IMR-90 (cell line): Measurements from ENCODE around the gene DISP2. TPM values are rescaled to one million over a fixed set of nuclear protein-coding genes. Genes with fewer than 3 reads are reported as not detected.

Experiments
- ATAC-seq: fragments of 200-7000 bp; cut with Tn5 transposase; 2 replicates; pipeline ENCODE4 v1.9.1; 2020; ENCODE audit warnings: low read depth, mild to moderate bottlenecking, moderate library complexity
- BruUV-seq: library from RNA; stranded (reverse); fragments of 400-500 nt; replicated peaks from 2 replicates; lab custom pipeline; 2021; lab: Mats Ljungman, UMichigan
- CTCF ChIA-PET: fragments of 300-600 bp; formaldehyde crosslinking; extraction: SDS; loops from one replicate; lab custom pipeline; 2021; ENCODE audit warnings: antibody characterized with exemption; lab: Yijun Ruan, JAX
- POLR2A ChIA-PET: fragments of 300-600 bp; sonication (Branson Sonifier 250); formaldehyde crosslinking; loops from one replicate; lab custom pipeline; 2022; ENCODE audit warnings: antibody characterized with exemption; ENCODE audit not compliant: unreplicated experiment; lab: Charles Lee
- DNase-seq: peaks from one replicate; pipeline ENCODE4 v3.0.0; 2013
- H2AFZ ChIP-seq: replicated peaks from 2 replicates; pipeline ENCODE3; 2013; ENCODE audit warnings: low read length, mild to moderate bottlenecking; ENCODE audit not compliant: poor library complexity
- H2AK5ac ChIP-seq: 2 replicates; pipeline ENCODE4 v1.6.1; 2013; ENCODE audit warnings: low read depth, low read length, inconsistent platforms
- H2AK9ac ChIP-seq: replicated peaks from 2 replicates; pipeline ENCODE3; 2013; ENCODE audit warnings: mild to moderate bottlenecking, low read depth, low read length, moderate library complexity; ENCODE audit not compliant: poor library complexity
- H2BK120ac ChIP-seq: 2 replicates; pipeline ENCODE4 v1.6.1; 2013; ENCODE audit warnings: low read depth, low read length, inconsistent platforms
- H2BK15ac ChIP-seq: 3 replicates; pipeline ENCODE4 v1.6.1; 2013; ENCODE audit warnings: low read depth, low read length, inconsistent platforms
- H2BK20ac ChIP-seq: 2 replicates; pipeline ENCODE4 v1.6.1; 2013; ENCODE audit warnings: low read depth, mild to moderate bottlenecking, inconsistent platforms, low read length, moderate library complexity
- H2BK5ac ChIP-seq: 2 replicates; pipeline ENCODE4 v1.6.1; 2013; ENCODE audit warnings: mild to moderate bottlenecking, low read depth, low read length, inconsistent platforms; ENCODE audit not compliant: poor library complexity, severe bottlenecking
- H3K14ac ChIP-seq: replicated peaks from 2 replicates; pipeline ENCODE4 v1.6.1; 2013; ENCODE audit warnings: low read depth, low read length, inconsistent platforms
- H3K18ac ChIP-seq: 2 replicates; pipeline ENCODE4 v1.6.1; 2013; ENCODE audit warnings: low read depth, low read length, control low read depth
- H3K23ac ChIP-seq: 2 replicates; pipeline ENCODE4 v1.6.1; 2013; ENCODE audit warnings: low read depth, low read length, inconsistent platforms
- H3K27ac ChIP-seq: 2 replicates; pipeline ENCODE4 v1.5.1; 2013; ENCODE audit warnings: mild to moderate bottlenecking, control low read depth, low read length; ENCODE audit not compliant: insufficient read depth
- H3K27me3 ChIP-seq: 2 replicates; pipeline ENCODE4 v1.6.1; 2013; ENCODE audit warnings: low read length; ENCODE audit not compliant: control insufficient read depth, insufficient read depth
- H3K36me3 ChIP-seq: 2 replicates; pipeline ENCODE4 v1.6.1; 2013; ENCODE audit warnings: low read length, mixed read lengths; ENCODE audit not compliant: control insufficient read depth, insufficient read depth
- H3K4ac ChIP-seq: 2 replicates; pipeline ENCODE4 v1.6.1; 2013; ENCODE audit warnings: low read depth, low read length, inconsistent platforms
- H3K4me1 ChIP-seq: 2 replicates; pipeline ENCODE4 v1.6.1; 2013; ENCODE audit warnings: low read length, mixed read lengths; ENCODE audit not compliant: control insufficient read depth, insufficient read depth
- H3K4me2 ChIP-seq: 2 replicates; pipeline ENCODE4 v1.6.1; 2013; ENCODE audit warnings: low read depth, mild to moderate bottlenecking, control low read depth, low read length, moderate library complexity
- H3K4me3 ChIP-seq: 2 replicates; pipeline ENCODE4 v1.5.1; 2013; ENCODE audit warnings: low read depth, mild to moderate bottlenecking, control low read depth, low read length, moderate library complexity; ENCODE audit not compliant: insufficient read depth
- H3K56ac ChIP-seq: 2 replicates; pipeline ENCODE4 v1.6.1; 2013; ENCODE audit warnings: low read length, inconsistent platforms; ENCODE audit not compliant: insufficient read depth; ENCODE audit errors: extremely low read depth
- H3K79me1 ChIP-seq, 2 experiments: 2 replicates each; pipeline ENCODE4 v1.6.1; 2013; ENCODE audit warnings: low read length in 2 of 2, inconsistent platforms in 1 of 2, low read depth in 1 of 2
- H3K9ac ChIP-seq: 2 replicates; pipeline ENCODE4 v1.6.1; 2013; ENCODE audit warnings: low read depth, low read length, control low read depth
- H3K9me1 ChIP-seq: 2 replicates; pipeline ENCODE4 v1.6.1; 2013; ENCODE audit warnings: low read length, inconsistent platforms; ENCODE audit not compliant: insufficient read depth
- H3K9me3 ChIP-seq: 2 replicates; pipeline ENCODE4 v1.6.1; 2013; ENCODE audit warnings: low read length; ENCODE audit not compliant: control insufficient read depth, insufficient read depth
- H4K20me1 ChIP-seq: 2 replicates; pipeline ENCODE4 v1.6.1; 2013; ENCODE audit warnings: low read length, inconsistent platforms; ENCODE audit not compliant: insufficient read depth
- H4K5ac ChIP-seq: 2 replicates; pipeline ENCODE4 v1.6.1; 2013; ENCODE audit warnings: mild to moderate bottlenecking, low read depth, low read length, control low read depth
- H4K8ac ChIP-seq, 2 experiments: 2 replicates each; pipeline ENCODE4 v1.6.1; 2013; ENCODE audit warnings: low read depth in 2 of 2, low read length in 2 of 2, control low read depth in 1 of 2, inconsistent platforms in 1 of 2
- H4K91ac ChIP-seq: 2 replicates; pipeline ENCODE4 v1.6.1; 2013; ENCODE audit warnings: low read depth, low read length, inconsistent platforms; ENCODE audit not compliant: insufficient read depth
- BHLHE40 ChIP-seq: fragments of 150-350 bp; IDR thresholded peaks from 2 replicates; pipeline ENCODE4 v1.6.1; 2016; ENCODE audit warnings: mild to moderate bottlenecking, low read depth, low read length
- CEBPB ChIP-seq: IDR thresholded peaks from 2 replicates; pipeline ENCODE4 v1.6.1; 2012; ENCODE audit warnings: low read depth, low read length, improper control_type of control experiment
- CHD1 ChIP-seq: IDR thresholded peaks from 2 replicates; pipeline ENCODE4 v1.6.1; 2012; ENCODE audit warnings: low read depth, low read length, improper control_type of control experiment
- FOS ChIP-seq: fragments of 150-350 bp; IDR thresholded peaks from 2 replicates; pipeline ENCODE4 v1.6.1; 2016; ENCODE audit warnings: low read depth, low read length
- MAFK ChIP-seq: IDR thresholded peaks from 2 replicates; pipeline ENCODE4 v1.6.1; 2012; ENCODE audit warnings: low read depth, low read length, improper control_type of control experiment
- MXI1 ChIP-seq: IDR thresholded peaks from 2 replicates; pipeline ENCODE4 v1.6.1; 2012; ENCODE audit warnings: low read depth, mild to moderate bottlenecking, low read length, moderate library complexity, borderline replicate concordance
- POLR2A ChIP-seq: IDR thresholded peaks from 2 replicates; pipeline ENCODE4 v1.6.1; 2012; ENCODE audit warnings: mild to moderate bottlenecking, low read depth, low read length
- RAD21 ChIP-seq: IDR thresholded peaks from 2 replicates; pipeline ENCODE4 v1.6.1; 2012; ENCODE audit warnings: low read length, improper control_type of control experiment
- RCOR1 ChIP-seq: IDR thresholded peaks from 2 replicates; pipeline ENCODE4 v1.6.1; 2012; ENCODE audit warnings: mild to moderate bottlenecking, low read length, improper control_type of control experiment; ENCODE audit not compliant: insufficient replicate concordance
- RFX5 ChIP-seq: IDR thresholded peaks from 2 replicates; pipeline ENCODE4 v1.8.0; 2012; ENCODE audit warnings: low read depth, mild to moderate bottlenecking, low read length, moderate library complexity
- SMC3 ChIP-seq: fragments of 150-350 bp; IDR thresholded peaks from 2 replicates; pipeline ENCODE4 v1.6.1; 2016; ENCODE audit warnings: low read depth, mild to moderate bottlenecking, antibody characterized with exemption, low read length, moderate library complexity
- WGBS, 2 experiments: methylation state at CpG; one replicate each; pipeline versions ENCODE4 v1.1.5 to v1.1.7; 2013; ENCODE audit warnings: missing lambda C conversion rate in 2 of 2; ENCODE audit not compliant: insufficient read length in 1 of 2; ENCODE audit errors: extremely low coverage in 2 of 2; 5-methylcytosine and 5-hydroxymethylcytosine counted together
- dilution Hi-C: fragments of 300-500 bp; cut with HindIII; formaldehyde crosslinking; loops from one replicate; pipeline ENCODE4 v1.14.3; 2018; ENCODE audit warnings: low sequenced_read_pairs; ENCODE audit not compliant: unreplicated experiment
- in situ Hi-C: fragments of 300-500 bp; cut with MboI; formaldehyde crosslinking; loops from 3 replicates; pipeline ENCODE4 v1.14.3; 2019; ENCODE audit warnings: low sequenced_read_pairs, inconsistent platforms, mixed read lengths
- intact Hi-C: fragments of 100-400 bp; cut with micrococcal nuclease; formaldehyde crosslinking; loops from 2 replicates; pipeline ENCODE4 v1.10.0; 2022
- polyA plus RNA-seq, 3 experiments: library from polyadenylated mRNA; depleted of rRNA; stranded (reverse); fragments of >200 nt; gene quantifications; 2 replicates each; pipeline ENCODE4 v1.2.3, GENCODE V29; 2012; ENCODE audit warnings: low replicate concordance in 1 of 3
- total RNA-seq: library from RNA; depleted of rRNA; stranded (reverse); fragments of >200 nt; gene quantifications from 2 replicates; pipeline ENCODE4 v1.2.3, GENCODE V29; 2012
- TF ChIP-seq, protein P1 (sequence below): conservative IDR thresholded peaks from 2 replicates; pipeline ENCODE4 v1.5.1; 2012; ENCODE audit warnings: mild to moderate bottlenecking, low read depth, low read length, improper control_type of control experiment
- TF ChIP-seq, protein P2 (sequence below): fragments of 150-350 bp; IDR thresholded peaks from 2 replicates; pipeline ENCODE4 v1.6.1; 2016; ENCODE audit warnings: low read depth, mild to moderate bottlenecking, low read length, moderate library complexity, borderline replicate concordance
- TF ChIP-seq, protein P3 (sequence below): fragments of 150-350 bp; IDR thresholded peaks from 2 replicates; pipeline ENCODE4 v1.6.1; 2017; ENCODE audit warnings: mild to moderate bottlenecking, antibody characterized with exemption, low read length, low read depth

DISP2 gene
- total and polyA plus RNA-seq, 2 of the 4 experiments (the other 2 are of a cell fraction): 0.34 to 0.36 TPM

DNA sequence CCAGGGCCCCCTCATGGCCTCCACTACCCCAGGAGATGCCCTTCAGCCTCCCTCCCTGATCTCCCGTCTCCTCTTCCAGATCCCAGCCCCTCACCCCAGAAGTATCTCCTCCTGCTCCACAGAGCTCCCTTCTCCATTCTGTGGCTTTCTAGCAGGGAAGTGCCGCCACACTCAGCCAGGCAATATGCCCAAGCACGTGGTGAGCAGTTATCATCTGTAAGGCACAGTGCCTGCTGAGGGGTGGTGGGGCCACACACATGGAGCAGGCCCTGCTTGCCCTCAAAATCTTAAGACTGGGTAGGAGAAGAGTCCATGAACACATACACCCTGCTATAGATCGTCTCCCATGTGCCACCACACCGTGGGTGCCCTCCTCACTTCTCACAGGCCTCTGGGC, 9.5 kb upstream of the DISP2 start:
- DNase-seq (no peak), ATAC-seq (no peak)
- Histone ChIP-seq H3K79me1 (no peaks in the 10 kb centered on the region), H2BK120ac (no peak overlapping the region), H2AFZ (no peak overlapping the region), H3K18ac (no peak overlapping the region), H3K36me3 (no peaks in the 10 kb centered on the region), H2BK20ac (no peak overlapping the region), H3K9ac (no peak overlapping the region), H3K4me3 (no peak overlapping the region), H2AK5ac (0 out of 2 replicates have a peak overlapping the region, but pooled peaks have one; percentile 11), H3K56ac (no peak overlapping the region), H2AK9ac (no peak overlapping the region), H3K27ac (no peak overlapping the region), H3K4me2 (no peak overlapping the region), H2BK5ac (no peak overlapping the region), H2BK15ac (no peak overlapping the region), H3K23ac (no peak overlapping the region), H3K9me3 (no peaks in the 10 kb centered on the region), H4K91ac (no peak overlapping the region), H4K20me1 (no peaks in the 10 kb centered on the region), H3K9me1 (peaks cover 4% of the 10 kb centered on the region; the same call in 1 of the 2 replicates), H3K14ac (no peak overlapping the region), H3K27me3 (peaks cover 16% of the 10 kb centered on the region), H3K4ac (no peak overlapping the region), H4K8ac (no peak overlapping the region), H4K5ac (no peak overlapping the region), H3K4me1 (peaks cover 12% of the 10 kb centered on the region)
- no TSS peak for BruUV-seq
- TF ChIP-seq CHD1 (no peak), RFX5 (no peak), BHLHE40 (no peak), POLR2A (no peak), SMC3 (no peak), FOS (no peak), CEBPB (no peak), RAD21 (no peak), RCOR1 (no peak), MAFK (no peak), MXI1 (no peak)
- TF ChIP-seq, protein P1, sequence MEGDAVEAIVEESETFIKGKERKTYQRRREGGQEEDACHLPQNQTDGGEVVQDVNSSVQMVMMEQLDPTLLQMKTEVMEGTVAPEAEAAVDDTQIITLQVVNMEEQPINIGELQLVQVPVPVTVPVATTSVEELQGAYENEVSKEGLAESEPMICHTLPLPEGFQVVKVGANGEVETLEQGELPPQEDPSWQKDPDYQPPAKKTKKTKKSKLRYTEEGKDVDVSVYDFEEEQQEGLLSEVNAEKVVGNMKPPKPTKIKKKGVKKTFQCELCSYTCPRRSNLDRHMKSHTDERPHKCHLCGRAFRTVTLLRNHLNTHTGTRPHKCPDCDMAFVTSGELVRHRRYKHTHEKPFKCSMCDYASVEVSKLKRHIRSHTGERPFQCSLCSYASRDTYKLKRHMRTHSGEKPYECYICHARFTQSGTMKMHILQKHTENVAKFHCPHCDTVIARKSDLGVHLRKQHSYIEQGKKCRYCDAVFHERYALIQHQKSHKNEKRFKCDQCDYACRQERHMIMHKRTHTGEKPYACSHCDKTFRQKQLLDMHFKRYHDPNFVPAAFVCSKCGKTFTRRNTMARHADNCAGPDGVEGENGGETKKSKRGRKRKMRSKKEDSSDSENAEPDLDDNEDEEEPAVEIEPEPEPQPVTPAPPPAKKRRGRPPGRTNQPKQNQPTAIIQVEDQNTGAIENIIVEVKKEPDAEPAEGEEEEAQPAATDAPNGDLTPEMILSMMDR: no peak
- TF ChIP-seq, protein P2, sequence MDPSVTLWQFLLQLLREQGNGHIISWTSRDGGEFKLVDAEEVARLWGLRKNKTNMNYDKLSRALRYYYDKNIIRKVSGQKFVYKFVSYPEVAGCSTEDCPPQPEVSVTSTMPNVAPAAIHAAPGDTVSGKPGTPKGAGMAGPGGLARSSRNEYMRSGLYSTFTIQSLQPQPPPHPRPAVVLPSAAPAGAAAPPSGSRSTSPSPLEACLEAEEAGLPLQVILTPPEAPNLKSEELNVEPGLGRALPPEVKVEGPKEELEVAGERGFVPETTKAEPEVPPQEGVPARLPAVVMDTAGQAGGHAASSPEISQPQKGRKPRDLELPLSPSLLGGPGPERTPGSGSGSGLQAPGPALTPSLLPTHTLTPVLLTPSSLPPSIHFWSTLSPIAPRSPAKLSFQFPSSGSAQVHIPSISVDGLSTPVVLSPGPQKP: no peak
- TF ChIP-seq, protein P3, sequence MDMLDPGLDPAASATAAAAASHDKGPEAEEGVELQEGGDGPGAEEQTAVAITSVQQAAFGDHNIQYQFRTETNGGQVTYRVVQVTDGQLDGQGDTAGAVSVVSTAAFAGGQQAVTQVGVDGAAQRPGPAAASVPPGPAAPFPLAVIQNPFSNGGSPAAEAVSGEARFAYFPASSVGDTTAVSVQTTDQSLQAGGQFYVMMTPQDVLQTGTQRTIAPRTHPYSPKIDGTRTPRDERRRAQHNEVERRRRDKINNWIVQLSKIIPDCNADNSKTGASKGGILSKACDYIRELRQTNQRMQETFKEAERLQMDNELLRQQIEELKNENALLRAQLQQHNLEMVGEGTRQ: no peak
- intact Hi-C loops (no loop called here), dilution Hi-C loops (no loop called here), in situ Hi-C loops (no loop called here)
- CTCF ChIA-PET: no interaction called here
- POLR2A ChIA-PET: no interaction called here
- WGBS, 2 experiments: 70% methylated on average over 2 of the region's 5 CpGs; no CpG with 5 or more reads in 1 of the 2 experiments
